Measurements from ENCODE around the gene PTGR3.

DNA sequence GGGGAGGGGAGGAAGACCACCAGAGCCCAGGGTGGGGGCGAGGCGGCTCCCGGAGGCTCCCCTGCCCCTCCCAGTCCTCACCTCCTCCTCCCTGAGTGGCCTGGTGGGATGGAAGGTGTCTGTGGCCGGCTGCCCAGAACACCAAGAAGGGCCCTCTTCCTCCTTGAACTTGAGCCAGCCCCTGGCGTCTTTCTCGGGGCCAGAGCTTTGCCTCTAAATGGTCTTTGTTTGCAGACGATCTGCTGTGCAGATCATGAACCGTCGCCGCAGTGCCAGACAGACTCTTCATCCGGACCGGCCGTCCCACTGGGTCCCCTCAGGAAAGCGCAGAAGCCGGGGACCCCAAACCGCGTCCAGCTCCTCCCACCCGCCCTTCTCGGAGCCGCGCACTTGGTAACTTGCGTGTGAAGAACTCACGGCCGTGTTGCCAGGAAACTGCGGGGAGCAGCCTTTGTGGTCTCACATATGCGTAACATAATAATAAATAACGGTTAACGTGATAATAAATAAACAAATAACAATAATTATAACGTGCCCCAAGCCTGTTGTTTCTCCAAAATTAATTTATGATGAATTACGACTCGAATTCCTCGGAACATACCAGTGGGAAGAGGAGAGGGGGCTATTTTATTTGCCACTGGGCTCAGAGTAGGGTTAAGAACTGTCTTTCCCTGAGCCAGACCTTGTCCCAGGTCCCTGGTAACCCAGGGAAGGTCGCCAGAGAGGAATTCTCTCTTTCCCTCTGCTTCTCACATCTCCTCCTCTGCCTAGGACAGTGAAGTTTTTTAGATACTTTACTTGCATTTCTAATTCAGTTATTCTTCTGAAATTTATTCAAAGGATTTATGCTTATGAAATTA, 41.0 kb downstream of the PTGR3 start:
- TF ChIP-seq, protein P1, sequence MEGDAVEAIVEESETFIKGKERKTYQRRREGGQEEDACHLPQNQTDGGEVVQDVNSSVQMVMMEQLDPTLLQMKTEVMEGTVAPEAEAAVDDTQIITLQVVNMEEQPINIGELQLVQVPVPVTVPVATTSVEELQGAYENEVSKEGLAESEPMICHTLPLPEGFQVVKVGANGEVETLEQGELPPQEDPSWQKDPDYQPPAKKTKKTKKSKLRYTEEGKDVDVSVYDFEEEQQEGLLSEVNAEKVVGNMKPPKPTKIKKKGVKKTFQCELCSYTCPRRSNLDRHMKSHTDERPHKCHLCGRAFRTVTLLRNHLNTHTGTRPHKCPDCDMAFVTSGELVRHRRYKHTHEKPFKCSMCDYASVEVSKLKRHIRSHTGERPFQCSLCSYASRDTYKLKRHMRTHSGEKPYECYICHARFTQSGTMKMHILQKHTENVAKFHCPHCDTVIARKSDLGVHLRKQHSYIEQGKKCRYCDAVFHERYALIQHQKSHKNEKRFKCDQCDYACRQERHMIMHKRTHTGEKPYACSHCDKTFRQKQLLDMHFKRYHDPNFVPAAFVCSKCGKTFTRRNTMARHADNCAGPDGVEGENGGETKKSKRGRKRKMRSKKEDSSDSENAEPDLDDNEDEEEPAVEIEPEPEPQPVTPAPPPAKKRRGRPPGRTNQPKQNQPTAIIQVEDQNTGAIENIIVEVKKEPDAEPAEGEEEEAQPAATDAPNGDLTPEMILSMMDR (IDR thresholded peaks at IDR 0.05): no peak
- TF ChIP-seq EZH2 (IDR thresholded peaks at IDR 0.05; ENCODE audit: borderline replicate concordance, insufficient read depth, low read depth, low read length, poor library complexity, severe bottlenecking): no peak
